ENCODE results near the gene RAD51B.
"Not testable (repeated sequence)": the region's sequence is repeated elsewhere in the genome, so short reads cannot be mapped to it uniquely, and the experiment has no call there.

The RAD51B gene

GRCh38 chr14:68295316-68295816 is 475.8 kb downstream of the RAD51B start:
- no peak for DNase-seq (ENCODE audit: low read depth in 2 of 2)

- no peak for DNase-seq (ENCODE audit: low read depth in 2 of 2)
These were observed 477.5 kb downstream of the RAD51B start for GRCh38 chr14:68297039-68297438.

DNA sequence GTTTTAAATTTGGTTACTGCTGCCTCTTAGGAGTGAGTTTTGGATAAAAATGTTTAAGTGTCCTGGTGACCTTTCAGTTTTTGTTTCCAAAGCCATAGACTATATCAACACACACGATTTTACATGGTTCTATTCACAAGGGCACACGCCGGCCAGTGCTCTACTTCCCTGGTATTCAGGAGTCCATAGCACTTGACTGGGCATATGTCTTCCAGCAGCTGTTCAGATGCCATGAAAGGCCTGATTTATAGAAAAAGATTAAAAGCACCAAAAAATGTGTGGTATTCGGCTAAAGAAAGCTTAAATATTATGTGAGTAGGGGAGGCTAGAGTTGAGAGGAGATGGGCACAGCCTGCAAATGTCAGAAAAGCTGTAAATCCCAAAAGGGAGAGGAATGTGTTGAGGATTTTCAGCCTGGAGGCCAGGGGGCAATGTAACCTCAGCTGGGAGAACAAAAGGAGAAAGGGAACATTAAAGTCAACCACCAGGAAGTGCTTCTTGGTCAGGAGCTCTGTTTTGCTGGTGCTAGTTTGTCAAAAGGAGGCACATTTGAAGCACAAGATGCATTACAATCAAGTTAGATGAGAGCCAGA is 478.4 kb downstream of the RAD51B start:
- no peak for DNase-seq (ENCODE audit: low read depth in 2 of 2)

DNA sequence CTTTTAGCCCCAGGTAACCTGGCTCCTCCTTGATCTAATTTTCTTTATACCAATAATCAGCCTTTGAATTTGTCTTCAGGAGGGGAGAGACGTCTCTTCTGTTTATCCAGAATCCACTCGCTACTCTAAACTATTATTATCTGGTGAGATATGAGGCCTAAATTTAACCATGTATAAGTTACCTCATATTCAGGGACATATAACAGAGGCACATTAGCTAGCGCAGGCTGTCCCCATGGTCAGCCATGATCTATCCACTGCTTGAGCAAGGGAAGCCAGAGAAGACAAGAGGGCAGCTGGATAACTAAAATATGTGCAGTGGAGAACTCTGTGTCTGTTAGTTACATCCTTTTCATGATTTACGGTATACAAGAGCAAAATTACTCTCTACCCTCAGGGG is 481.0 kb downstream of the RAD51B start:
- DNase-seq (ENCODE audit: low read depth in 2 of 2): no peak

- DNase-seq (ENCODE audit: low read depth in 2 of 2): no peak
These were observed 481.6 kb downstream of the RAD51B start for GRCh38 chr14:68301219-68301618.

DNA sequence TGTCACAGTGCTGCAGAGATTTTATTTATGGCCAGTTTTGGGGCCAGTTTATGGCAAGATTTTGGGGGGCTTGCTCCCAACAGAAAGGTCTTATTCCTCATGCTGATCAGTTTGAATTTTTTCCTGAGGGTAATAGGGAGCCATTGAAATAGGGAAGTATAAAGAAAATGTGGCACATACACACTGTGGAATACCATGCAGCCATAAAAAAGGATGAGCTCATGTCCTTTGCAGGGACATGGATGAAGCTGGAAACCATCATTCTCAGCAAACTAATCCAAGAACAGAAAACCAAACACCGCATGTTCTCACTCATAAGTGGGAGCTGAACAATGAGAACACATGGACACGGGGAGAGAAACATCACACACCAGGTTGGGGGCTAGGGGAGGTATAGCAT is 483.4 kb downstream of the RAD51B start:
- not testable (repeated sequence) for DNase-seq (ENCODE audit: low read depth in 2 of 2)

- no peak for DNase-seq (ENCODE audit: low read depth in 2 of 2)
These were observed 486.2 kb downstream of the RAD51B start for GRCh38 chr14:68305738-68306137.

GRCh38 chr14:68306265-68306933 is 486.8 kb downstream of the RAD51B start:
- DNase-seq (ENCODE audit: low read depth in 2 of 2): no peak

DNA sequence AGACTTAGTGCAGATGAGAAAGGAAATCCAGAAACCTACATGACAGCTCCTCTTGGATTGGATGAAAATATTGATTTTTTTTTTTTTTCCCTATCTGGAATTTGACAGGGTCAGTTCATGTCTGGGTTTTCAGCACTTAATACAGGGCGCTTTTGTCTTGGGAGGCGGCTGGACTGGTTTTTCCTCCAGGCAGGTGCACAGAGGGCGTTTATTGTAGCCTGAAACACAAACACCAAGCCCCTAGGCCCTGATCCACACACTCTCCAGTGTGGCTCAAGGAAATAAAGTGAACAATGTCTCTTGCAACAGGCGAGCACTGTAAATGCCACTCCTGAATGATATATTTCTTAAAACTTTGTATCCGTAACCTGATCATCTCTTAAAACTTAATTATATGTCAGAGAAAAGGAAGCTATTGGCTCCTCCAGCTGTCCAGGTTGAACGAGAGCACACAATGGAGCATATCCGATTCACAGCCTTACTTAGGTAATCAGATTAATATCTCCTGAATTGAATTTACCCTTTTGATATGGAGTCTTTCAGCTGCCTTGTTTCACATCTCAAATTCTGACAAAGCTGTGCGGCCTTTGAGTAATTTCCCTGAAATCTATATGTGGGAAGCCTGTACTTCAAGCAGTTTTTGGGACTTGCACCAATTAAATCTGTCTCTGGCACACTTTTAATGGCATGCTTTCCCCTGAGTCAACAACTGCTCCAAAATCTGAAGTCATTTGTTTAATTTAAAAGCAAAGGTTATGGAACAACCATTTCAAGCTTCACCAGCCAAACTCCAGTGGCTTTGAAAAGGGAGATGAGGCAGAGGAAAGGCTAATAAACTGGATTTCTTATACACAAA is 487.6 kb downstream of the RAD51B start:
- DNase-seq (ENCODE audit: low read depth in 2 of 2): no peak

DNA sequence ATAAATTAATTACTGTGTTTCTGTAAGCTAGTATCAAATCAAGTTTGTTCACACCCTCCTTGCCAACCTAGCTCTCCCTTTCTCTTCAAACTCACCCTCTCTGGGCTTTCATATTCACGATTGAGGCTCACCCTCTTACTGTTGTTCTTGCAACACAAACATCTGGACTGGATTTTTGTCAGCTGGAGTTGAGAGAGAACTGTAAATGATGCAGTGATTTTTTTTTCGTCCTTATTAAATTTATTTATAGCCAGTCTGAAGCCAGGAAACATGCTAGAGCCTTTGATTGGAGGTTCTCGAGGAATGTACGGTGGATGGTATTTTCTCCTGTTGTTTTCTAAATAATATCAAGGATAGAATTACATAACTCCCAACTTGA is 488.2 kb downstream of the RAD51B start:
- no peak for DNase-seq (ENCODE audit: low read depth in 2 of 2)

DNA sequence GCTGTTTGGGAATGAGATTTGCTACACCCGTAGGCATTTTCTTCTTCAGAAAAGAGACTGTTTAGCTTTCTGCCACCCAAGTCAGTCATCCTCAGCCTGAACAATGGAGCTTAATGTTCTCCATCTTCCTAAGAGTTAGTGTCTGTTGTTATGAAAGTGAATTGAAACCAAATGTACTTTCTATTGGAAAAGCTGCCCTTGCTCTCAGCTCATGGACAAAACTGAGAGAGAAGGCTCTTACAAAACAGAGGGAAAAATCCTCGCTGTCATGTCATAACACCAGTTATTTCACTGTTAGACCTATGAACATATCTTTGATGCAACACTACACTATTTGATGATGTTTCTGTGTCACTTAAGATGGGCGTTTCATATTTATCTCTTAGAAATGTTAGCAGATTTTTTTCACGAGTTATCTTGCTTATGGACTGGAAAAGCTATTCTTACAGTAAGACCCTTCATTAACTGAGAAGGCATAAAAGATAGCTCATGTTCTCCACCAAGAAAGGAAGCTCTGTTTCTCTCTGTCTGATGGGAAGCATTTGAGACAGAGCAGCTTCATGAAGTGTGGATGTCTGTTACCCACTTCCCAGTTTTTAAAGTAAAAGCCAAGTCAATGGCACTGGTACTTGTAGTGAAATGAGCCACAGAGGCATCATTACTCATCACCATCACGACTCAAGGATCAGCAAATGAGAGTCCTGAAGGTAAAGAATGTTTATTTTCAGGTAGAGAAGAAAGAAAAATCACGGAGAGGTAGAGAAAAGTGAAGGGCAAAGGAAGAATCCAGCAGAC is 489.3 kb downstream of the RAD51B start:
- no peak for DNase-seq (ENCODE audit: low read depth in 2 of 2)

DNA sequence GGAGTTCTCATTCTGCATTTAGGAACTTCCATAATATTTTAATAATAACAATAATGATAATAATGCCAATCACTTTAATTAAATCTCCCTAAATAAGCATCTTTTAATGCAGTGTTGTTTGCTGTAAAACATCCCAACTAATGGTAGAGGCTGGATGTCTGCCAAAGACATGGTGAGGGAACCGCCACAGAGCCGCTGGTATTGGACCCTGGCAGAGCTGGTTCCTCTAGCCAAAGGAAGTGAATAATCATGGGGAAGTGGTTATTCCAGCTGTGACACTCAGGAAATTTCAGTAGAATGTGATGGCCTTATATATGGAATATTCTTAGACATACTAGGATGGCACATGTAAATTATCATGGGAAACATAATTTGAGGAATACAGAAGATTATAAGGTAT is 490.0 kb downstream of the RAD51B start:
- no peak for DNase-seq (ENCODE audit: low read depth in 2 of 2)

GRCh38 chr14:68312300-68312699 is 492.7 kb downstream of the RAD51B start:
- DNase-seq (ENCODE audit: low read depth in 2 of 2): no peak

DNA sequence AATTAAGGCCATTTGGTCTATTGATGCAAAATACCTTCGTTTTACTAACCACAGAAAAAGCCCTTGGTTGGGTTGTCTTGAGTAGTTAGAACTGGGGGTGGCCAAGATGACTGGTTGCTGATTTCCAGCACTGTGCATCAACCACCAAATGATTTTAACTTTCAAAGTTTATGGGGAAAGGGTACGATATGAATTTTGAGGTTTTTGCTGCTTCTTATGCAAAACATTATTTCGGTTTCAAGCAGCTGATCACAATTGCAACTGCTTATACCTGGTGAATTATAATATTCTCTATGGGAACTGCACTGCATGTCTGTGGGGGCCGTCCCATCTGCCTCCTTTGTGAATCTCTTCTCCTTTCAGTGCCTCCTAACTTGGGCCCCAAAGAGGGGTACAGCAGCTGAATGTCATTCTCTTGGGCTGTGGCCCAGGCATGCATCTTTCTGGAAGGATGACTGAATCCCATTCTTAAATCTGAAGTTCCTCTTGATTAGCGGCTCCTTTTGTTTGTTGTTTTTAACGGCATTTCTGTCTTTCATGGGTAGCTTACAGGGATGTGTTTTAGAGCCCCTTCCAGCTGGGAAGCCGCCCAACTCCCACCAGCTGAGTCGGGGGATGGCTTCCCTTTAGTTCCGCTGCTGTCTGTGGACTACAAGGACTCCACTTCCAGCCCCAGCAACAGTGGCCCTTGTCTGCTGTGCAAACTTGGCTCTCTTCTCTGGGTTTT is 493.5 kb downstream of the RAD51B start:
- peak in 1 of 2 experiments; percentile 26 for DNase-seq (ENCODE audit: low read depth in 2 of 2)

- DNase-seq (ENCODE audit: low read depth in 2 of 2): no peak
These were observed 495.1 kb downstream of the RAD51B start for GRCh38 chr14:68314642-68315041.

- no peak for DNase-seq (ENCODE audit: low read depth in 2 of 2)
These were observed 495.5 kb downstream of the RAD51B start for GRCh38 chr14:68315081-68315480.

GRCh38 chr14:68316078-68316868 is 496.7 kb downstream of the RAD51B start:
- DNase-seq (ENCODE audit: low read depth in 2 of 2): no peak

- no peak for DNase-seq (ENCODE audit: low read depth in 2 of 2)
These were observed 497.7 kb downstream of the RAD51B start for GRCh38 chr14:68317239-68317638.

DNA sequence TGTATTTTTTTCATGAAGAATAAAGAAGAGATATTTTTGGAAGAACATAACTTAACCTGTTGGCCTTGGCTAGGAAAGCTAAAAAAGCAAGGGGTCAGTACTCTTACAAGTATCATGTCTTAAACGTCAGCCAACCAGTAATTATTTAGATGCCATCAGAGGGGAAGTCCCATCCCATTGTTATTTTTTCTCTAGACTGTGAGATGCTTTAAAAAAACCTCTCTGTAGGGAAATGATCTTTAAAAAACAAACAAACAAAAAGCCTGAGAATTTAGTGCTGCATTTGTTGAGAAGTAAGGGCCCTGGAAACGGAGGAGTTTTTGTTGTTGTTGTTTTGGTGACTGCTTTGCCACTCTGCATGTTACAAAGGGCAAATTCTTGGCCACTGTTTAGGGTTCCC is 499.2 kb downstream of the RAD51B start:
- no peak for DNase-seq (ENCODE audit: low read depth in 2 of 2)

DNA sequence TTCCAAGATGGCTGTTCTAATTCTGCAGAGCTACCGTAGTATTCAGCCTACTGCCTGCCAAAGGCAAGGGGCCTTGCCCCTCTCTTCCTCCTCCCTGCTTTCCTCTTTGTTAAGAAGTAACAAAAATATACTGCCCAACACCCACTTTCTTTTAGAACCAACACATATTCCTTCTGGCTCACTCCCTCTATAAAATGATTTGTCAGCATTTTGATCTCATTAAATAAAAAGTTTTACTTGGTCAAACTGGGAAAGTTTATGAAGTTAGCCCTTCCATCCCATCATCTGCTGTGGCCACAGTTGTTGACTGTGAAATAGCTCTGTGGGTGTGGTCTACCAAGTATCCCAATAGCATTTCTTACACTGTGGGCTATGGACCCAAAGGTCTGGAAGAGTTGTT is 500.9 kb downstream of the RAD51B start:
- DNase-seq (ENCODE audit: low read depth in 2 of 2): no peak

Measured in stimulated activated CD4-positive, alpha-beta T cell treated with anti-CD3 and anti-CD28 coated beads, Interleukin-12 subunit alpha, Interleukin-12 subunit beta, amount 100 ng/mL, for 24 hours (primary cell).